ENCODE measurements around the gene KLHDC9.

Gene KLHDC9

GRCh38 chr1:161079436-161080110 is 18.6 kb upstream of the KLHDC9 start:
- TF ChIP-seq ZFX (IDR thresholded peaks at IDR 0.05) (no peak), CTCF (conservative IDR thresholded peaks at IDR 0.05) (no peak)
- H3K27ac ChIP-seq = no peak overlapping the region

- H3K27ac ChIP-seq = no peak overlapping the region
Observed at GRCh38 chr1:161080441-161081405, 17.4 kb upstream of the KLHDC9 start.

GRCh38 chr1:161081519-161081918 is 16.6 kb upstream of the KLHDC9 start:
- H3K27ac ChIP-seq = no peak overlapping the region
- TF ChIP-seq ZFX (IDR thresholded peaks at IDR 0.05) (no peak), CTCF (conservative IDR thresholded peaks at IDR 0.05) (no peak)

More at GRCh38 chr1:161080441-161081405, 17.4 kb upstream of the KLHDC9 start:
- TF ChIP-seq CTCF (conservative IDR thresholded peaks at IDR 0.05) = no peak
- TF ChIP-seq ZFX (IDR thresholded peaks at IDR 0.05) = no peak

- peak overlapping the region; percentile 51 for H3K27ac ChIP-seq
Observed at GRCh38 chr1:161082483-161082882, 15.7 kb upstream of the KLHDC9 start.

GRCh38 chr1:161082996-161083747 is 15.0 kb upstream of the KLHDC9 start:
- peak overlapping the region; percentile 51 for H3K27ac ChIP-seq
- TF ChIP-seq ZFX (IDR thresholded peaks at IDR 0.05) (no peak), CTCF (conservative IDR thresholded peaks at IDR 0.05) (no peak)

More at GRCh38 chr1:161082483-161082882, 15.7 kb upstream of the KLHDC9 start:
- no peak for TF ChIP-seq CTCF (conservative IDR thresholded peaks at IDR 0.05)
- no peak for TF ChIP-seq ZFX (IDR thresholded peaks at IDR 0.05)

- peak overlapping the region; percentile 51 for H3K27ac ChIP-seq
- no peak for TF ChIP-seq CTCF (conservative IDR thresholded peaks at IDR 0.05)
- TF ChIP-seq ZFX (IDR thresholded peaks at IDR 0.05) = no peak
Observed at GRCh38 chr1:161083748-161084596, 14.2 kb upstream of the KLHDC9 start.
